Cardiac muscle cell (in vitro differentiated cells and primary cell): ENCODE results near the gene KCNJ2. TPM values are rescaled to one million over a fixed set of nuclear protein-coding genes. Genes with fewer than 3 reads are reported as not detected.
A peak's percentile ranks its signal among the peaks of the same experiment; 100 is the strongest.

Experiments used
- DNase-seq, 2 donors: peaks; one replicate each; pipeline versions ENCODE4 v3.0.0 to v3.0.0-alpha.2; 2010 to 2017; ENCODE audit warnings: low read depth in 1 of 2, low spot score in 1 of 2
- H3K27ac ChIP-seq: fragments of 200-600 bp; sonication (generic); 2 replicates; pipeline ENCODE4 v1.5.1; 2016
- H3K27me3 ChIP-seq: fragments of 200-600 bp; sonication (generic); 2 replicates; pipeline ENCODE4 v1.6.0; 2016; ENCODE audit warnings: control low read depth
- H3K36me3 ChIP-seq: fragments of 200-600 bp; sonication (generic); 2 replicates; pipeline ENCODE4 v1.5.1; 2016; ENCODE audit warnings: control low read depth
- H3K4me1 ChIP-seq: fragments of 200-600 bp; sonication (generic); 2 replicates; pipeline ENCODE4 v1.8.1; 2017; ENCODE audit warnings: low read depth, mild to moderate bottlenecking, mixed run types
- H3K4me3 ChIP-seq: fragments of 200-600 bp; sonication (generic); 2 replicates; pipeline ENCODE4 v1.5.1; 2016; ENCODE audit warnings: mild to moderate bottlenecking
- H3K9me3 ChIP-seq: fragments of 200-600 bp; sonication (generic); 2 replicates; pipeline ENCODE4 v1.5.1; 2017; ENCODE audit warnings: low read depth, mild to moderate bottlenecking, control low read depth
- polyA plus RNA-seq: library from polyadenylated mRNA; unstranded; fragments of >200 nt; fragmentation: Nextera tagmentation; extraction: Ambion mirVana; gene quantifications from 2 replicates; pipeline ENCODE4 v1.2.1, GENCODE V29; 2016
- total RNA-seq: library from RNA; depleted of rRNA; stranded (reverse); fragments of >200 nt; gene quantifications from 2 replicates; pipeline ENCODE4 v1.2.3, GENCODE V29; 2016
- TF ChIP-seq, protein P1 (sequence below): IDR thresholded peaks from 2 replicates; pipeline ENCODE4 v1.5.1; 2012; ENCODE audit warnings: low read depth, mild to moderate bottlenecking, low read length

Gene KCNJ2
- 0.14 and 0.66 TPM in 2 replicates for total RNA-seq
- polyA plus RNA-seq = 0.14 TPM in 1 of 2 replicates, not detected in the other

DNA sequence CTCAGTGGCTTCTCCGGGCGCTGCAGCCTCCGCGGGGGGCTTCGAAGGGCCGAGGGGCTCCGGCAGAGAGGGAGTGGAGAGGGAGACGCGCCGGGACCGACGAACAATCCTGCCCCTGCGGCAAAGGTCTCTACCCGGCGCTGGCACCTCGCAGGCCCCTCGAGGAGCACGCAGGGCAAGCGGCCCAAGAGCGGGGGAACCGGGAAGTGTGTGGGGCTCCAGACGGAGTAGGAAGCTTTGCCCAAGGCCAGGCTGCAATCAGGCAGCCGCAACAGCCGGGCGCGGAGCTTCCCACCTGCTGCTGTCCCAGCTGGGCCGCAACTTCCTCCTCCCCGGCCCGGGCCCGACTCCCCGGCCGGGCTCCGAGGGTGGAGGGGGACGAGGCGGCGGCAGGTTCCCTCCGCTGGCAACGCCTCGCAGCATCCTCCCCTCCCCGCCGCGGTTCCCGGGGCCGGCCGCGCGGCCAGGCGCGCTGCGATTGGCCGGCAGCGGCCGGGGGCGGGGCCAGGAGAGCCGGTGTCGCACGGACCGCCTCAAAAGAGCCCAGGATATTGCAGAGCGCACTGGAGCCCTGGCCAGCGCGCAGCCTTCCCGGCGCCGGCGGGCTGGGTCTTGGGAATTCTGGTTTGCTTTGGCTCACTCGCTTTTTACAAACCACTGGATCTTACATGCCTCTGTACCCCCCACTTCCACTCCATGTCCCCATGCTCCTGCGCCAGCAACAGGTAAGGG lies at the start of gene KCNJ2:
Gene KCNJ2, plus strand, starts transcription at position 556 of the 732 bp plus-strand sequence. CDS start 5,508 bp downstream, outside the sequence.
- Histone ChIP-seq H3K4me1 (no peaks in the 10 kb centered on the region), H3K27me3 (peaks cover 53% of the 10 kb centered on the region), H3K9me3 (no peaks in the 10 kb centered on the region), H3K27ac (no peak within 1 kb of the TSS), H3K4me3 (peak within 1 kb of the TSS; percentile 48), H3K36me3 (no peaks in the 10 kb centered on the region)
- TF ChIP-seq, protein P1, sequence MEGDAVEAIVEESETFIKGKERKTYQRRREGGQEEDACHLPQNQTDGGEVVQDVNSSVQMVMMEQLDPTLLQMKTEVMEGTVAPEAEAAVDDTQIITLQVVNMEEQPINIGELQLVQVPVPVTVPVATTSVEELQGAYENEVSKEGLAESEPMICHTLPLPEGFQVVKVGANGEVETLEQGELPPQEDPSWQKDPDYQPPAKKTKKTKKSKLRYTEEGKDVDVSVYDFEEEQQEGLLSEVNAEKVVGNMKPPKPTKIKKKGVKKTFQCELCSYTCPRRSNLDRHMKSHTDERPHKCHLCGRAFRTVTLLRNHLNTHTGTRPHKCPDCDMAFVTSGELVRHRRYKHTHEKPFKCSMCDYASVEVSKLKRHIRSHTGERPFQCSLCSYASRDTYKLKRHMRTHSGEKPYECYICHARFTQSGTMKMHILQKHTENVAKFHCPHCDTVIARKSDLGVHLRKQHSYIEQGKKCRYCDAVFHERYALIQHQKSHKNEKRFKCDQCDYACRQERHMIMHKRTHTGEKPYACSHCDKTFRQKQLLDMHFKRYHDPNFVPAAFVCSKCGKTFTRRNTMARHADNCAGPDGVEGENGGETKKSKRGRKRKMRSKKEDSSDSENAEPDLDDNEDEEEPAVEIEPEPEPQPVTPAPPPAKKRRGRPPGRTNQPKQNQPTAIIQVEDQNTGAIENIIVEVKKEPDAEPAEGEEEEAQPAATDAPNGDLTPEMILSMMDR = no peak
- DNase-seq = peak; percentile 70 to 91

DNA sequence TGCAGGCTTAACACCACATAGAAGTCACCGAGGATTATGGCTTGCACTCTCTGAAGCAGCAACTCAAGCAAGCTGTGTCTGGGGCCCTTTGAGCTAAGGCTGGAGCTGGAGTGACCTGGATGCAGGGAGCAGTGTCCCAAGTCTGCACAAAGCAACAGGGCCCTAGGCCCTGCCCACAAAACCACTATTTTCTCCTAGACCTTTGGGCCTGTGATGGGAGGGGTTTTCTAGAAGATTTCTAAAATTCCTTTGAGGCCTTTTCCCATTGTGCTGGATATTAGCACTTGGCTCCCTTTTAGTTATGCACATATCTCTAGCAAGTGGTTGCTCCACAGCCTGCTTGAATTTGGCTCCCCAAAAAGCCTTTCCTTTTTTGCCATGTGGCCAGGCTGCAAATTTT lies 49.8 kb upstream of the KCNJ2 start:
- H3K27me3 ChIP-seq = no peaks in the 10 kb centered on the region
- H3K9me3 ChIP-seq = no peaks in the 10 kb centered on the region
- no peak overlapping the region for H3K27ac ChIP-seq
- H3K4me3 ChIP-seq = no peak overlapping the region
- TF ChIP-seq, protein P1 = no peak
- DNase-seq = no peak
- H3K4me1 ChIP-seq = no peaks in the 10 kb centered on the region
- H3K36me3 ChIP-seq = no peaks in the 10 kb centered on the region

GRCh38 chr17:70119983-70120382 lies 49.3 kb upstream of the KCNJ2 start:
- Histone ChIP-seq H3K4me1 (no peaks in the 10 kb centered on the region), H3K36me3 (no peaks in the 10 kb centered on the region), H3K27me3 (no peaks in the 10 kb centered on the region), H3K9me3 (no peaks in the 10 kb centered on the region), H3K27ac (no peak overlapping the region), H3K4me3 (no peak overlapping the region)
- DNase-seq = peak in 1 of 2 donors; percentile 3
- TF ChIP-seq, protein P1 = no peak

DNA sequence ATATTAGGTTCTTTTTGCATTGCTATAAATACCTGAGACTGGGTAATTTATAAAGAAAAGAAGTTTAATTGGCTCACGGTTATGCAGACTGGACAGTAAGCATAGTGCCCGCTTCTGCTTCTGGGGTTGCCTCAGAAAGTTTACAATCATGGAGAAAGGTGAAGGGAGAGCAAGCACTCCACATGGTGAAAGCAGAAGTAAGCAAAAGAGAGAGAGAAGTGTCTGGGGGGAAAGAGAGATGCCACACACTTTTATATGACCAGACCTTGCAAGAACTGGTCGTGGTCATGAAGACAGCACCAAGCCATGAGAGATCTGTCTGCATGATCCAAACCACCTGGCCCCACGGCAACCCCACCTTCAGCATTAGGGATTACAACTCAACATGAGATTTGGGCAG lies 48.9 kb upstream of the KCNJ2 start:
- TF ChIP-seq, protein P1 = no peak
- Histone ChIP-seq H3K4me1 (no peaks in the 10 kb centered on the region), H3K36me3 (no peaks in the 10 kb centered on the region), H3K27ac (no peak overlapping the region), H3K4me3 (no peak overlapping the region), H3K9me3 (no peaks in the 10 kb centered on the region), H3K27me3 (no peaks in the 10 kb centered on the region)
- DNase-seq = no peak

DNA sequence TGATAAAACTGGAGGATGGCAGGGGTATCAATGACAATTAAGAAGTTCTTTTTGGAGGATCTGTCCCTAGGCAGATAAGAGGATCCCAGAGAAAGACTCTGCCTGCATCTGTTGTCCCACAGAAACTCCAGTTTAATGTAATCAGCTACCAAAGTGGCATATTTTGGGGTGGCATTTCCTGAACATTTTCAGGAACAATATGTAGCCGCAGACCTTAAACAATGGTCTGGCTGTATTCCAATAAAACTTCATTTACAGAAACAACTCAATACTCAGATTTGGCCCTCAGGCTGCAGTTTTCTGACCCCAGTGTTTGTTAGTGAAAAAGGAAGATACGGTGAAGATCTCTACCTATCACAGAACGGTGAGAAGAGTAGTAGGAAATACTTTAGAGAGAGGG lies 48.2 kb upstream of the KCNJ2 start:
- no peaks in the 10 kb centered on the region for H3K27me3 ChIP-seq
- H3K4me3 ChIP-seq = no peak overlapping the region
- TF ChIP-seq, protein P1 = no peak
- H3K4me1 ChIP-seq = no peaks in the 10 kb centered on the region
- H3K9me3 ChIP-seq = no peaks in the 10 kb centered on the region
- DNase-seq = no peak
- no peak overlapping the region for H3K27ac ChIP-seq
- no peaks in the 10 kb centered on the region for H3K36me3 ChIP-seq
